ENCODE data around the gene VEPH1. TPM values are rescaled to one million over a fixed set of nuclear protein-coding genes. Genes with fewer than 3 reads are reported as not detected.
"Not testable (repeated sequence)": the region's sequence is repeated elsewhere in the genome, so short reads cannot be mapped to it uniquely, and the experiment has no call there.

The VEPH1 gene
- total RNA-seq, 1 experiment from 2014 or later: 0.51 TPM

- DNase-seq (ENCODE audit: low read depth, low spot score) (no peak), ATAC-seq (no peak)
- Histone ChIP-seq H3K27ac (ENCODE audit: low read length) (no peak overlapping the region), H3K4me1 (ENCODE audit: control insufficient read depth, insufficient read depth, low read length) (no peaks in the 10 kb centered on the region), H3K27me3 (ENCODE audit: control insufficient read depth, insufficient read depth, low read length) (no peaks in the 10 kb centered on the region), H3K9me3 (ENCODE audit: control insufficient read depth, insufficient read depth, low read depth, low read length) (no peaks in the 10 kb centered on the region), H3K4me3 (ENCODE audit: low read depth in 2 of 2, low read length in 2 of 2) (no peak overlapping the region), H3K36me3 (ENCODE audit: control insufficient read depth, insufficient read depth, low read length) (no peaks in the 10 kb centered on the region)
- TF ChIP-seq POLR2AphosphoS5 (IDR thresholded peaks at IDR 0.05; ENCODE audit: low read depth, low read length): no peak
- 0 out of 2 replicates have a peak, but pooled peaks have one; percentile 9 for TF ChIP-seq CTCF (IDR thresholded peaks at IDR 0.05)
- no peak for TF ChIP-seq REST (IDR thresholded peaks at IDR 0.05; ENCODE audit: insufficient read depth in 1 of 2, low read depth in 2 of 2, low read length in 1 of 2)
- intact Hi-C loops (cut with micrococcal nuclease; ENCODE audit: unreplicated experiment) (no loop called here), in situ Hi-C loops (cut with HindIII; ENCODE audit: low pct_unique_long_range_greater_than_20kb, low sequenced_read_pairs) (no loop called here)
- ChIA-PET CTCF (no interaction called here), POLR2A (no interaction called here)
- BruUV-seq (replicated peaks): no TSS peak
Observed at GRCh38 chr3:157327018-157327417, 176.2 kb downstream of the VEPH1 start.

- ATAC-seq; POLR2A ChIA-PET; H3K27me3 ChIP-seq (ENCODE audit: control insufficient read depth, insufficient read depth, low read length); CTCF ChIA-PET; H3K4me3 ChIP-seq (ENCODE audit: low read depth in 2 of 2, low read length in 2 of 2); in situ Hi-C loops (cut with HindIII; ENCODE audit: low pct_unique_long_range_greater_than_20kb, low sequenced_read_pairs); DNase-seq (ENCODE audit: low read depth, low spot score); BruUV-seq (replicated peaks); H3K9me3 ChIP-seq (ENCODE audit: control insufficient read depth, insufficient read depth, low read depth, low read length); intact Hi-C loops (cut with micrococcal nuclease; ENCODE audit: unreplicated experiment); H3K36me3 ChIP-seq (ENCODE audit: control insufficient read depth, insufficient read depth, low read length); H3K27ac ChIP-seq (ENCODE audit: low read length); H3K4me1 ChIP-seq (ENCODE audit: control insufficient read depth, insufficient read depth, low read length): not testable (repeated sequence)
Observed at GRCh38 chr3:157324869-157325268, 178.3 kb downstream of the VEPH1 start.

GRCh38 chr3:157323360-157323759, 179.9 kb downstream of the VEPH1 start:
- Histone ChIP-seq H3K4me1 (ENCODE audit: control insufficient read depth, insufficient read depth, low read length) (no peaks in the 10 kb centered on the region), H3K36me3 (ENCODE audit: control insufficient read depth, insufficient read depth, low read length) (no peaks in the 10 kb centered on the region), H3K4me3 (ENCODE audit: low read depth in 2 of 2, low read length in 2 of 2) (no peak overlapping the region), H3K27ac (ENCODE audit: low read length) (no peak overlapping the region), H3K27me3 (ENCODE audit: control insufficient read depth, insufficient read depth, low read length) (no peaks in the 10 kb centered on the region), H3K9me3 (ENCODE audit: control insufficient read depth, insufficient read depth, low read depth, low read length) (no peaks in the 10 kb centered on the region)
- DNase-seq (ENCODE audit: low read depth, low spot score): no peak
- TF ChIP-seq POLR2AphosphoS5 (IDR thresholded peaks at IDR 0.05; ENCODE audit: low read depth, low read length) (no peak), REST (IDR thresholded peaks at IDR 0.05; ENCODE audit: insufficient read depth in 1 of 2, low read depth in 2 of 2, low read length in 1 of 2) (no peak), SIN3A (IDR thresholded peaks at IDR 0.05; ENCODE audit: borderline replicate concordance, insufficient read depth, low read depth, low read length) (no peak), TCF7L2 (IDR thresholded peaks at IDR 0.05; ENCODE audit: low read depth, low read length) (no peak), CTCF (IDR thresholded peaks at IDR 0.05) (no peak)
- ChIA-PET POLR2A (no interaction called here), CTCF (no interaction called here)
- no TSS peak for BruUV-seq (replicated peaks)
- intact Hi-C loops (cut with micrococcal nuclease; ENCODE audit: unreplicated experiment) (no loop called here), in situ Hi-C loops (cut with HindIII; ENCODE audit: low pct_unique_long_range_greater_than_20kb, low sequenced_read_pairs) (no loop called here)
- ATAC-seq: no peak
